Fibroblast of villous mesenchyme (primary cell): ENCODE measurements around the gene VSTM2L. TPM values are rescaled to one million over a fixed set of nuclear protein-coding genes. Genes with fewer than 3 reads are reported as not detected.
A peak's percentile ranks its signal among the peaks of the same experiment; 100 is the strongest.
"Not testable (repeated sequence)": the region's sequence is repeated elsewhere in the genome, so short reads cannot be mapped to it uniquely, and the experiment has no call there.

Source experiments
- DNase-seq: peaks from one replicate; pipeline ENCODE4 v3.0.0-alpha.2; 2010; ENCODE audit warnings: low read depth
- H3K4me3 ChIP-seq: 2 replicates; pipeline ENCODE4 v1.5.1; 2011; ENCODE audit warnings: low read depth, mild to moderate bottlenecking, low read length
- total RNA-seq: library from RNA; depleted of rRNA; stranded (reverse); fragments of >200 nt; gene quantifications from 2 replicates; pipeline ENCODE4 v1.2.3, GENCODE V29; 2012
- TF ChIP-seq, protein P1 (sequence below): IDR thresholded peaks from 2 replicates; pipeline ENCODE4 v1.5.1; 2012; ENCODE audit warnings: low read depth, mild to moderate bottlenecking, low read length; ENCODE audit not compliant: insufficient read depth

Gene VSTM2L, protein sequence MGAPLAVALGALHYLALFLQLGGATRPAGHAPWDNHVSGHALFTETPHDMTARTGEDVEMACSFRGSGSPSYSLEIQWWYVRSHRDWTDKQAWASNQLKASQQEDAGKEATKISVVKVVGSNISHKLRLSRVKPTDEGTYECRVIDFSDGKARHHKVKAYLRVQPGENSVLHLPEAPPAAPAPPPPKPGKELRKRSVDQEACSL
- 0.32 and 1.3 TPM in 2 replicates for total RNA-seq

DNA sequence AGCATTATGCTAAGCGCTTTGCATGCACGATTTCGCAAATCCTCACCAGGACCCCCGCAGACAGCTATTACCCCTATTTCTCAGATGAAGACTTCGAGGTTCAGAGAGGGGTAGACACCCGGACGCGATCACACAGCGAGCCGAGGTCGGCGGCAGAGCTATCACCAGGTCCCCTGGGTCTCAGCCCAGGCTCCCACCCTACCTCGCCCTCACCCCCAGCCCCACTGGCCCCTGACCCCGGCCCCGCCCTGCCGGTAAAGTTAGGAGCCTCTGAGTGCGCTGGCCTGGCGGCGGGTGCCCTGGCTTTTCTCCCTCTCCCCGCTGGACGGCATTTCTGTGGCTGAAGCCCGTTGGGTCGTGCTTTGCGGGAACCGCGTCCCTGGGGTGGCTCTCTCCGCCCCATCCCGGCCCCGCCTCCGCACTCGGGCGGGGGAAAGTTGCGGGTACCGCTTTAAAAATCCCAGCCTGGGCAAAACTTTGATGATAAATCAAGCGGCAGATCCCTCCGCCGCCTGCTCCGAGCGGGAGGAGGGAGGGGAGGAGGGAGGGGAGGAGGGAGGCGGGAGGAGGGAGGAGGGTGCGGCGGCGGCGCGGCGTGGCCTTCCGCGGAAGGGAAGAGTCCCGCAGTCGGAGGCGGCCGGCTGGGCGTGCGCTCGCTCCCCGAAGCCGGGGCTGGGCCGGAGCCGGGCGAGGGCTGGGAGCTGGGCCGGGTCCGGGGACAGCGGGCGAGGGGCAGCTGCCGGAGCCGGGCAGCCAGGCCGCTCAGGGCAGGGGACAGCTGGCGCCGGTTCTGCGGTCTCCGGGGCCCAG, at the start of gene VSTM2L:
Gene VSTM2L, plus strand, starts transcription at position 624 of the 810 bp plus-strand sequence. CDS start 224 bp downstream, outside the sequence.
- H3K4me3 ChIP-seq: peak within 1 kb of the TSS; percentile 44
- TF ChIP-seq, protein P1, sequence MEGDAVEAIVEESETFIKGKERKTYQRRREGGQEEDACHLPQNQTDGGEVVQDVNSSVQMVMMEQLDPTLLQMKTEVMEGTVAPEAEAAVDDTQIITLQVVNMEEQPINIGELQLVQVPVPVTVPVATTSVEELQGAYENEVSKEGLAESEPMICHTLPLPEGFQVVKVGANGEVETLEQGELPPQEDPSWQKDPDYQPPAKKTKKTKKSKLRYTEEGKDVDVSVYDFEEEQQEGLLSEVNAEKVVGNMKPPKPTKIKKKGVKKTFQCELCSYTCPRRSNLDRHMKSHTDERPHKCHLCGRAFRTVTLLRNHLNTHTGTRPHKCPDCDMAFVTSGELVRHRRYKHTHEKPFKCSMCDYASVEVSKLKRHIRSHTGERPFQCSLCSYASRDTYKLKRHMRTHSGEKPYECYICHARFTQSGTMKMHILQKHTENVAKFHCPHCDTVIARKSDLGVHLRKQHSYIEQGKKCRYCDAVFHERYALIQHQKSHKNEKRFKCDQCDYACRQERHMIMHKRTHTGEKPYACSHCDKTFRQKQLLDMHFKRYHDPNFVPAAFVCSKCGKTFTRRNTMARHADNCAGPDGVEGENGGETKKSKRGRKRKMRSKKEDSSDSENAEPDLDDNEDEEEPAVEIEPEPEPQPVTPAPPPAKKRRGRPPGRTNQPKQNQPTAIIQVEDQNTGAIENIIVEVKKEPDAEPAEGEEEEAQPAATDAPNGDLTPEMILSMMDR: no peak
- DNase-seq: peak; percentile 53

DNA sequence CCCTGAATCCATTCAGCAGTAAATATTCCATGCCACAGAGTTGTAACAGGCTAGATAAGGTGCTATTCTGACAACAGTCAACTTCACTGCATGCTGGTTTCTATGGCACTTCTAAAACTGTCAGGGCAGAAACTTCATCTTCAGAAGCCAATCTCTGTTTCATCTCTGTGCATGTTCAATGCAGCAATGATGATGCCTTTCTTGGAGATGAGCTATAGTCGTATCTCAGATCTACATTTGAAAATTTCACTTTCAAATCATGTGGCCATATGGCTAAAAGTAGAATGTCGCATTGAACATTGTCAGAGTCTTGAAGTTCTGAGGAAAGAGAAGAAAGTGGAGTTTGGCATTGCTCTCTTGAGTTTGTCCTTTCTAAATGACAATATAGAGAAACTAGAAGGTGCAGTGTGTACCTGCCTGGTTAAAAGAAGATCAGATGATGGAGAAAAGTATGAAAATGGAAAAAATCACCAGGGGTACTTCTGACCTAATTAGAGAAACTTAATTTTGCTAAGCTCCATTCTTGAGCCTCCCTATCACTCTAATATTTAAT, 49.0 kb upstream of the VSTM2L start:
- H3K4me3 ChIP-seq: no peak overlapping the region
- TF ChIP-seq, protein P1: no peak
- no peak for DNase-seq

DNA sequence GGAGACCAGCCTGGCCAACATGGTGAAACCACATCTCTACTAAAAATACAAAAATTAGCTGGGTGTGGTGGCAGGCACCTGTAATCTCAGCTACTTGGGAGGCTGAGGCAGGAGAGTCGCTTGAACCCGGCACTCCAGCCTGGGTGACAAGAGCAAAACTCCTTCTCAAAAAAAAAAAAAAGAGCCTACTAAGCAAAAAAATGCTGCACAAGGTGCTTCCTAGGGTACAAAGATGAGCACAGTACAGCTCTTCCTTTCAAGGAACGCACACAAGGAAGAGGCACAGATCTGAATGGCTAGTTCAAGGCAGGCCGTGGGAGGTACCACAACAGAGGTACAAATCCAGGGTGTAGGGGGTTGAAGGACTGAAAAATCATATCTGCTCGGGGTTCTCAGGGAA, 46.9 kb upstream of the VSTM2L start:
- not testable (repeated sequence) for H3K4me3 ChIP-seq, DNase-seq

DNA sequence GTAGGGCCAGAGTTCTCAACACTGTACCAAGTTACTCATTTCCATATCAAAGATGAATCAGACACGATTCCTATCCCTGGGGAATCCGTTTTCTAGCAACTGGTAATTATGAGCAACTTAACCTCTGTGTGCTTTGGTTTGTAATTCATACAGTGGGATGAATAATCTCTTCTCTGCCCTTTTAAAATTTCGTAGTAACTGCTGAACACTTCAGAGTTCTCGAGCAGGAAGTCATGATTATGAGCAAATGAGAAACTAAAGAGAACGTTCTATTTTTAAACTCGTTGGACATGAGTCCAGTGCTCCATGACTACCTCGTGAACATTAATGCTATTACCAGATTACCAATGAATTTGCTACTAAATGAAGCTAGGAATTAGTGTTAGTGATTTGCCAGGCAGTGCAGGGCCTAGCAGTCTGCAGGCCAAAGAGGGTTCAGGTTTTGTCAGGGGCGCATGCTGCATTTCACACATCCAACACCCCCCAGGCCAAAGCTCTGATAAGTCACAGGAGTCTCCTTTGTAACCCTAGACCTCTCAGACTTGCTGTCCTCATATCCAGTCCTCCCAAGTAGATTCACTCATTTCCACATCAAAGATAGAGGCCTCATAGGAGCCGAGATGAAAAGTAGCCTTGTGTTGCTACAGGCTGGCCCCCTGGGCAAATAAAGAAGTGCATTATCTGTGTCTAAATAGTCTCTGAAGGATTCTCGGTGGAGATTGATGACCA, 45.8 kb upstream of the VSTM2L start:
- no peak overlapping the region for H3K4me3 ChIP-seq
- peak; percentile 44 for DNase-seq
- TF ChIP-seq, protein P1: no peak

DNA sequence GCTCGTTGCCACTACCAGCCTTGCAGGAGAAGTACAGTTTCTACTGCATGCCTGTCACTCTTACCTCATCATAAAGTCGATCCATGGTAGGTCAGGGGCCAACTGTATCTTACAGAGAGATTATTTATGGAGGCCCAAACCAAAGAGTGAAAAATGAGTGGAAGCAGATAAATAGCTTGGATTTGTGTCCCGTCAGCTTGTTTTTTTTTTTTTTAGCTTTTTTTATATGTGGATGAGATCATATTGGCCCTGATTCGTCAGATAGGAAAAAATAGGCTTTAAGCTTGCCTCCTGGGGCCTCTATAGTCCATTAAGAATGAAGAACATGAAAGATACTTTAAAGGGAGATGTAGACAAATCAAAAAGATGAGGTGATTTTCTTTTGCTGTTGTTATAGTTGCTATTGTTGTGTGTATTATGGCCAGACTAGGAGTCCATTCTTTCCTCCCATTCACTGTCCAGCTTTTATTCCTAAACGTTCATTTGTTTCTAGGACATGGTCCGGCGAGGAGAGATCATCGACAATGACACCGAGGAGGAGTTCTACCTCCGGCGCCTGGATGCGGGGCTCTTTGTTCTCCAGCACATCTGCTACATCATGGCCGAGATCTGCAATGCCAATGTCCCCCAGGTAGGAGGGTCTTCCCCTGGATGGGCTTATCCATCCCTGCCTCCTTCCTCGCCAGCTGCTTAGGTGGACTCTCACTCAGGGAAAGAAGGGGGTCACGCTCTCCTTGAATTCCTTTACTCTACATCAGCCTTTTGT, 43.3 kb upstream of the VSTM2L start:
- TF ChIP-seq, protein P1: no peak

DNA sequence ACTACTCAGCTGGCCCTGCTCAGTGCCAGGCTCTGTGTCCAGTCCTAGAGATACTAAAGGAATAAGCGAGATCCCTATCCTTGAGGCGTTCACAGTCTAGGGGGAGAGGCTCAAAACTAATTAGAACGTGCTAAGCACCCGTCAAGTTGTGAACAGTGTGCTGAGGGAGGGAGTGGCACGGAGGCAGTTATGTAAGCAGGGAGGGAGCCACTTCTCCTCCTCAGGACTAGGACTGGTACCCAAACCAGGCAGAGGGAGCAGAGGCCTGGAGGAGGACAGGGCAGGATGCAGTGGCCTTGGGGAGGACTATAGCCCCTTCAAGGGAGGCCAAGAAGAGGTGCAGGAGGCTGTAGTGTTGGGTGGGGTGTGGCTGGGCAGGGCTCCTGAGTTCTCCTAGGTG, 39.6 kb upstream of the VSTM2L start:
- H3K4me3 ChIP-seq: no peak overlapping the region
- no peak for DNase-seq
- TF ChIP-seq, protein P1: no peak

More for the DNA sequence above, 43.3 kb upstream of the VSTM2L start:
- H3K4me3 ChIP-seq: no peak overlapping the region
- DNase-seq: no peak
